Measurements from ENCODE around the gene TMEM156. TPM values are rescaled to one million over a fixed set of nuclear protein-coding genes. Genes with fewer than 3 reads are reported as not detected.
A peak's percentile ranks its signal among the peaks of the same experiment; 100 is the strongest.

Gene TMEM156
- total RNA-seq, 3 donors from 2014 or later (not counting 1 experiment from before 2014, with no cell fraction given) = 13.8 to 22.3 (median 16.8) TPM

DNA sequence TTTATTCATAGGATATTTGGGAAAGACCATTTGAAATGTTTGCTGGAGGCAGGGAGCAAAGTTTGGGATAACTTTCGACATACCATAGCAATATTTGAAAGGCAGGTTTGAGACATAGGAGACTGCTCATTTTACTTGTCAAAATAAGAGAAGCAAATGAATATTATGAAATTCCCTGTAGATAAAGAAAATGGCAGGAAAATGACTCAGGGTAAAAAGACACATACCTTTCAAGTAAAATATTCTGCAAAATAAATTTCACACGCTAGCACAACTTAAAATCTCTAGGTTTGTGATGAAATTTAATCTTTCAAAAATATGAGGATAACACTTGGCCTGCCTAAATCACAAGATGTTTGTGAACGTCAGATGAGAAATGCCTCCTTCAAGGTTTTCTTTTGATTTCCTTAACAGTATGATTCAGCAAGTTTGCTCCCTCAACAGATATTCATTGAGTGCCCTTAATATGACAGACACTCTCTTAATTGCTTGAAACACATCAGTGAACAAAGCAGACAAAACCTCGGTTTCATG lies 6.6 kb downstream of the TMEM156 start:
- peak in 1 of 3 donors; percentile 43 for ATAC-seq
- H3K27me3 Mint-ChIP-seq (ENCODE audit: low read depth in 2 of 2) = no peaks in the 10 kb centered on the region
- Histone ChIP-seq H3K27me3 (ENCODE audit: control insufficient read depth, insufficient read depth, low read length) (no peaks in the 10 kb centered on the region), H3K9me3 (ENCODE audit: control insufficient read depth, insufficient read depth, low read length) (no peaks in the 10 kb centered on the region), H3K36me3 (ENCODE audit: control insufficient read depth, insufficient read depth, low read length) (peaks cover 2% of the 10 kb centered on the region), H3K4me1 (ENCODE audit: control insufficient read depth, insufficient read depth, low read length) (peaks cover 17% of the 10 kb centered on the region), H3K27ac (ENCODE audit: low read length) (no peak overlapping the region), H3K4me3 (ENCODE audit: low read length) (no peak overlapping the region)
- TF ChIP-seq, protein P1, sequence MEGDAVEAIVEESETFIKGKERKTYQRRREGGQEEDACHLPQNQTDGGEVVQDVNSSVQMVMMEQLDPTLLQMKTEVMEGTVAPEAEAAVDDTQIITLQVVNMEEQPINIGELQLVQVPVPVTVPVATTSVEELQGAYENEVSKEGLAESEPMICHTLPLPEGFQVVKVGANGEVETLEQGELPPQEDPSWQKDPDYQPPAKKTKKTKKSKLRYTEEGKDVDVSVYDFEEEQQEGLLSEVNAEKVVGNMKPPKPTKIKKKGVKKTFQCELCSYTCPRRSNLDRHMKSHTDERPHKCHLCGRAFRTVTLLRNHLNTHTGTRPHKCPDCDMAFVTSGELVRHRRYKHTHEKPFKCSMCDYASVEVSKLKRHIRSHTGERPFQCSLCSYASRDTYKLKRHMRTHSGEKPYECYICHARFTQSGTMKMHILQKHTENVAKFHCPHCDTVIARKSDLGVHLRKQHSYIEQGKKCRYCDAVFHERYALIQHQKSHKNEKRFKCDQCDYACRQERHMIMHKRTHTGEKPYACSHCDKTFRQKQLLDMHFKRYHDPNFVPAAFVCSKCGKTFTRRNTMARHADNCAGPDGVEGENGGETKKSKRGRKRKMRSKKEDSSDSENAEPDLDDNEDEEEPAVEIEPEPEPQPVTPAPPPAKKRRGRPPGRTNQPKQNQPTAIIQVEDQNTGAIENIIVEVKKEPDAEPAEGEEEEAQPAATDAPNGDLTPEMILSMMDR (IDR thresholded peaks at IDR 0.05) = no peak
- H3K9me3 Mint-ChIP-seq = peaks cover 0 to 2% of the 10 kb centered on the region in 2 donors
- peaks cover 28 to 49% of the 10 kb centered on the region in 2 donors for H3K4me1 Mint-ChIP-seq
- no peak for DNase-seq
- intact Hi-C loops (cut with micrococcal nuclease) = no loop called here
- WGBS (ENCODE audit: insufficient coverage) = 86% methylated on average over 2 of the region's 4 CpGs
- H3K4me3 Mint-ChIP-seq = no peak overlapping the region
- H3K27ac Mint-ChIP-seq = peak overlapping the region; percentile 65 to 67
- no peaks in the 10 kb centered on the region for H3K36me3 Mint-ChIP-seq

DNA sequence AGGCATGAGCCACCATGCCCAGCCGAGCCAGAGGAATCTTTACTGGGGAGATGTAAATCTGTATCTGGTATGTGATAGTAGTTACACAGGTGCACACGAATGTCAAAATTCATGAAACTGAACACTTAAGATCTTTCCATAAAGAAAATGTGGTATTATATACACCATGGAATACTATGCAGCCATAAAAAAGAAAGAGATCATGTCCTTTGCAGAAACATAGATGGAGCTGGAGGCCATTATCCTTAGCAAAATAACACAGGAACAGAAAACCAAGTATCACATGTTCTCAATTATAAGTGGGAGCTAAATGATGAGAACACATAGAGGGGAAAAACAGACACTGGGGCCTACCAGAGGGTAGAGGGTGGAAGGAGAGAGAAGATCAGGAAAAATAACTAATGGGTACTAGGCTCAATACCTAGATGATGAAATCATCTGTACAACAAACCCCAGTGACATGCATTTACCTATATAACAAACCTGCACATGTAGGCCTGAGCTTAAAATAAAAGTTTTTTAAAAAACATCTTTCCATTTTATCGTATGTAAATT lies 7.8 kb downstream of the TMEM156 start:
- intact Hi-C loops (cut with micrococcal nuclease) = no loop called here
- Mint-ChIP-seq H3K4me1 (peaks cover 19 to 40% of the 10 kb centered on the region in 2 donors), H3K27ac (peak overlapping the region in 1 of 2 donors; percentile 65), H3K4me3 (no peak overlapping the region), H3K9me3 (peaks cover 0 to 2% of the 10 kb centered on the region in 2 donors), H3K27me3 (ENCODE audit: low read depth in 2 of 2) (no peaks in the 10 kb centered on the region), H3K36me3 (no peaks in the 10 kb centered on the region)
- Histone ChIP-seq H3K9me3 (ENCODE audit: control insufficient read depth, insufficient read depth, low read length) (no peaks in the 10 kb centered on the region), H3K4me1 (ENCODE audit: control insufficient read depth, insufficient read depth, low read length) (peaks cover 13% of the 10 kb centered on the region), H3K27ac (ENCODE audit: low read length) (no peak overlapping the region), H3K27me3 (ENCODE audit: control insufficient read depth, insufficient read depth, low read length) (no peaks in the 10 kb centered on the region), H3K4me3 (ENCODE audit: low read length) (no peak overlapping the region), H3K36me3 (ENCODE audit: control insufficient read depth, insufficient read depth, low read length) (peaks cover 2% of the 10 kb centered on the region)
- TF ChIP-seq, protein P1 (IDR thresholded peaks at IDR 0.05) = no peak
- DNase-seq (no peak), ATAC-seq (no peak)
- WGBS (ENCODE audit: insufficient coverage) = 100% methylated on average over 1 of the region's 3 CpGs

DNA sequence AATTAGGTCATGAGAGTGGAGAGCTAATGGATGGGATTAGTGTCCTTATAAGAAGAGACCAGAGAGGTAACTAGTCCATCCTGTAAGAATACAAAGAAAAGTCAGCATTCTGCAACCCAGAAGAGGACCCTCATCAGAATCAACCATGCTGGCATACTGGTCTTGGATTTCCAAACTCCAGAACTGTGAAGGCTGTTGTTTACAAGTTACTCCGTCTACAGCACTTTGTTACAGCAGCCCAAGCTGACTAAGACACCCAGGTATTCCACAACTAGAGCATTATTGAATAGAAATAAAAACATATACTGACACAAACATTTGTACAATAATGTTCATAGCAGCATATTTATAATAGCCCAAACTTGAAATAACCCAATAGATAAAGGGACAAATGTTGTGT lies 9.2 kb downstream of the TMEM156 start:
- WGBS (ENCODE audit: insufficient coverage) = 100% methylated on average over 1 of the region's 1 CpG
- Histone ChIP-seq H3K4me1 (ENCODE audit: control insufficient read depth, insufficient read depth, low read length) (peaks cover 12% of the 10 kb centered on the region), H3K27me3 (ENCODE audit: control insufficient read depth, insufficient read depth, low read length) (no peaks in the 10 kb centered on the region), H3K9me3 (ENCODE audit: control insufficient read depth, insufficient read depth, low read length) (no peaks in the 10 kb centered on the region), H3K36me3 (ENCODE audit: control insufficient read depth, insufficient read depth, low read length) (peaks cover 2% of the 10 kb centered on the region), H3K27ac (ENCODE audit: low read length) (no peak overlapping the region), H3K4me3 (ENCODE audit: low read length) (no peak overlapping the region)
- peaks cover 15 to 36% of the 10 kb centered on the region in 2 donors for H3K4me1 Mint-ChIP-seq
- H3K27ac Mint-ChIP-seq = no peak overlapping the region
- ATAC-seq (no peak), DNase-seq (no peak)
- H3K4me3 Mint-ChIP-seq = no peak overlapping the region
- no peaks in the 10 kb centered on the region for H3K27me3 Mint-ChIP-seq (ENCODE audit: low read depth in 2 of 2)
- peaks cover 0 to 2% of the 10 kb centered on the region in 2 donors for H3K9me3 Mint-ChIP-seq
- intact Hi-C loops (cut with micrococcal nuclease) = no loop called here
- TF ChIP-seq, protein P1 (IDR thresholded peaks at IDR 0.05) = no peak
- H3K36me3 Mint-ChIP-seq = no peaks in the 10 kb centered on the region

DNA sequence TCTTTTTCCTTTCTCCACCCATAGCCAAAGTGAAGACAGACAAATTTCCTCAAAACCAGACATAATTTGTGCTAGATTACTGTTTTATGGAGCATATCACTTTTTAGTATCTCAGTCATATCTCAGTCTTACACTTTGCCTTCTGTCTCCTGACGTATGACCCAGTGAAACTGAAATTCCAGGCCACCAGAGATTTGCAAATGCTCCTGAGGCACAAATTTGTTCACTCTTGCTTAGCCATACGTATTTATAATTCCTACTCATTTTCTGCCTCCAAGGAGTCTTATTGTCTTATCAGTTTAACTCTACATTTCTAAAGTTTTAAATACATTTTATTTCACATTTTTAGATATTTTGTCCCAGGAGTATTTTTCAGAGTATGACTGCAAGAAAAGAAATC lies 10.0 kb downstream of the TMEM156 start:
- no peaks in the 10 kb centered on the region for H3K27me3 ChIP-seq (ENCODE audit: control insufficient read depth, insufficient read depth, low read length)
- intact Hi-C loops (cut with micrococcal nuclease) = no loop called here
- Mint-ChIP-seq H3K27me3 (ENCODE audit: low read depth in 2 of 2) (no peaks in the 10 kb centered on the region), H3K27ac (no peak overlapping the region), H3K4me1 (peaks cover 15 to 30% of the 10 kb centered on the region in 2 donors), H3K4me3 (no peak overlapping the region), H3K9me3 (peaks cover 0 to 2% of the 10 kb centered on the region in 2 donors), H3K36me3 (no peaks in the 10 kb centered on the region)
- DNase-seq (no peak), ATAC-seq (no peak)
- H3K4me3 ChIP-seq (ENCODE audit: low read length) = no peak overlapping the region
- peaks cover 2% of the 10 kb centered on the region for H3K36me3 ChIP-seq (ENCODE audit: control insufficient read depth, insufficient read depth, low read length)
- H3K27ac ChIP-seq (ENCODE audit: low read length) = no peak overlapping the region
- TF ChIP-seq, protein P1 (IDR thresholded peaks at IDR 0.05) = no peak
- peaks cover under 1% of the 10 kb centered on the region for H3K9me3 ChIP-seq (ENCODE audit: control insufficient read depth, insufficient read depth, low read length)
- WGBS (ENCODE audit: insufficient coverage) = 95% methylated on average over 2 of the region's 2 CpGs
- peaks cover 5% of the 10 kb centered on the region for H3K4me1 ChIP-seq (ENCODE audit: control insufficient read depth, insufficient read depth, low read length)

Data from natural killer cell (primary cell).